ENCODE data around the gene CADM2. TPM values are rescaled to one million over a fixed set of nuclear protein-coding genes. Genes with fewer than 3 reads are reported as not detected.

The CADM2 gene
- total RNA-seq, 1 experiment from 2014 or later = 10.9 TPM

GRCh38 chr3:85835857-85836440 is 877.2 kb downstream of the CADM2 start:
- no peak overlapping the region for H3K27ac Mint-ChIP-seq
- Histone ChIP-seq H2BK120ac (ENCODE audit: low read depth, low read length, poor library complexity, severe bottlenecking) (no peak overlapping the region), H3K27ac (ENCODE audit: insufficient read length, low read depth, low read length) (no peak overlapping the region), H3K9ac (ENCODE audit: extremely low read depth, insufficient read length, low read length) (no peak overlapping the region), H3K23me2 (ENCODE audit: insufficient read length, low read depth, low read length, poor library complexity, severe bottlenecking) (no peaks in the 10 kb centered on the region), H2AK5ac (ENCODE audit: insufficient read length, low read length) (no peak overlapping the region), H2BK5ac (ENCODE audit: insufficient read length, low read length) (no peak overlapping the region), H2AFZ (ENCODE audit: low read length) (no peak overlapping the region), H4K8ac (replicated peaks; ENCODE audit: insufficient read length, low read depth, low read length) (no peak overlapping the region), H3K79me1 (ENCODE audit: insufficient read depth, low read depth, low read length, poor library complexity, severe bottlenecking) (no peaks in the 10 kb centered on the region), H3K14ac (ENCODE audit: insufficient read depth, low read length) (no peak overlapping the region), H3K23ac (ENCODE audit: insufficient read length, low read depth, low read length) (no peak overlapping the region), H3K27me3 (ENCODE audit: insufficient read depth, low read length) (no peaks in the 10 kb centered on the region), H3K56ac (ENCODE audit: insufficient read length, low read depth, low read length) (no peak overlapping the region), H4K5ac (ENCODE audit: insufficient read length, low read depth, low read length) (no peak overlapping the region), H4K91ac (ENCODE audit: insufficient read length, low read depth, low read length) (no peak overlapping the region), H2BK12ac (ENCODE audit: insufficient read length, low read depth, low read length) (no peak overlapping the region), H3T11ph (ENCODE audit: low read length) (no peak overlapping the region), H3K79me2 (ENCODE audit: insufficient read depth, low read length) (no peaks in the 10 kb centered on the region), H3K4ac (ENCODE audit: low read depth, low read length) (no peak overlapping the region), H2BK15ac (ENCODE audit: low read depth, low read length) (no peak overlapping the region), H3K9me3 (ENCODE audit: control insufficient read depth, low read depth, low read length) (no peaks in the 10 kb centered on the region), H3K4me2 (ENCODE audit: insufficient read depth, insufficient read length, low read length) (no peak overlapping the region), H2BK20ac (ENCODE audit: low read depth, low read length, poor library complexity, severe bottlenecking) (no peak overlapping the region), H3K4me1 (ENCODE audit: insufficient read depth, low read length) (no peaks in the 10 kb centered on the region), H4K20me1 (ENCODE audit: control insufficient read depth, insufficient read depth, insufficient read length) (no peaks in the 10 kb centered on the region), H3K18ac (ENCODE audit: insufficient read length, low read depth, low read length) (no peak overlapping the region)
- H3K9me3 Mint-ChIP-seq = no peaks in the 10 kb centered on the region
- WGBS (ENCODE audit: extremely low coverage, insufficient read length, low lambda C conversion rate) = no CpG with 5 or more reads among the region's 1 CpG
- no peak for TF ChIP-seq CTCF (conservative IDR thresholded peaks at IDR 0.05)
- no peaks in the 10 kb centered on the region for H3K36me3 Mint-ChIP-seq (ENCODE audit: insufficient read depth in 1 of 3, low read depth in 3 of 3)
- H3K4me3 Mint-ChIP-seq = no peak overlapping the region
- peaks cover 8% of the 10 kb centered on the region in 2 experiments for H3K4me1 Mint-ChIP-seq
- H3K27me3 Mint-ChIP-seq (ENCODE audit: low read depth) = no peaks in the 10 kb centered on the region
- DNase-seq = no peak

Measured in H9 (cell line).